GM12878 (cell line): ENCODE measurements around the gene CDC5L. TPM values are rescaled to one million over a fixed set of nuclear protein-coding genes. Genes with fewer than 3 reads are reported as not detected.

Source experiments
- ATAC-seq: fragments of 200-7000 bp; cut with Tn5 transposase; 3 replicates; pipeline ENCODE4 v1.9.1; 2020; ENCODE audit warnings: mild to moderate bottlenecking, moderate library complexity
- BruUV-seq: library from RNA; stranded (reverse); fragments of 400-500 nt; replicated peaks from 2 replicates; lab custom pipeline; 2021; lab: Mats Ljungman, UMichigan
- CTCF ChIA-PET: fragments of 300-600 bp; sonication (Branson Sonifier 250); formaldehyde crosslinking; extraction: SDS; loops from one replicate; lab custom pipeline; 2021; ENCODE audit warnings: inconsistent platforms; lab: Yijun Ruan, JAX
- POLR2A ChIA-PET: fragments of 350-600 bp; formaldehyde crosslinking; extraction: SDS; loops from one replicate; lab custom pipeline; 2021; ENCODE audit warnings: inconsistent platforms; lab: Charles Lee
- RAD21 ChIA-PET: fragments of 300-600 bp; sonication (Branson Sonifier 250); formaldehyde crosslinking; loops from one replicate; lab custom pipeline; 2023; ENCODE audit warnings: antibody characterized with exemption; ENCODE audit not compliant: unreplicated experiment; lab: Charles Lee
- SMC1A ChIA-PET: fragments of 300-600 bp; sonication (Branson Sonifier 250); formaldehyde crosslinking; loops from one replicate; lab custom pipeline; 2023; ENCODE audit not compliant: unreplicated experiment, uncharacterized antibody; lab: Charles Lee
- DNase-seq: peaks from one replicate; pipeline ENCODE4 v3.0.0-alpha.2; 2011; ENCODE audit warnings: low read depth, low spot score
- FAIRE-seq: peaks from 3 replicates; lab custom pipeline; 2011; peaks lifted over from hg19 to GRCh38; lab: Jason Lieb, UNC
- H2AFZ ChIP-seq: 2 replicates; pipeline ENCODE4 v1.6.0; 2011; ENCODE audit warnings: low read depth, low read length, control low read depth; ENCODE audit not compliant: control insufficient read depth
- H3K27ac ChIP-seq: 2 replicates; pipeline ENCODE4 v1.5.1; 2011; ENCODE audit warnings: control low read depth; ENCODE audit not compliant: control insufficient read depth, insufficient read depth
- H3K27me3 ChIP-seq, 2 experiments: replicated peaks in 1 of 2; 2 replicates each; pipeline versions ENCODE4 v1.6.0 to v1.6.1; 2011; ENCODE audit warnings: low read length in 1 of 2; ENCODE audit not compliant: control insufficient read depth in 2 of 2, insufficient read depth in 2 of 2
- H3K36me3 ChIP-seq, 2 experiments: 2 replicates each; pipeline ENCODE4 v1.5.1; 2011; ENCODE audit warnings: low read length in 1 of 2; ENCODE audit not compliant: control insufficient read depth in 2 of 2, insufficient read depth in 2 of 2
- H3K4me1 ChIP-seq: 2 replicates; pipeline ENCODE4 v1.6.1; 2011; ENCODE audit warnings: mild to moderate bottlenecking, low read length, moderate library complexity, mixed read lengths; ENCODE audit not compliant: control insufficient read depth, insufficient read depth
- H3K4me2 ChIP-seq: 2 replicates; pipeline ENCODE4 v1.6.0; 2011; ENCODE audit warnings: control low read depth; ENCODE audit not compliant: control insufficient read depth, insufficient read depth
- H3K4me3 ChIP-seq: fragments of 200-600 bp; sonication (generic); 2 replicates; pipeline ENCODE4 v1.5.1; 2016
- H3K79me2 ChIP-seq: 2 replicates; pipeline ENCODE4 v1.6.0; 2011; ENCODE audit warnings: low read length; ENCODE audit not compliant: control insufficient read depth, insufficient read depth
- H3K9ac ChIP-seq: 2 replicates; pipeline ENCODE4 v1.8.0; 2011; ENCODE audit warnings: low read length, control low read depth, mixed read lengths; ENCODE audit not compliant: control insufficient read depth, insufficient read depth
- H3K9me3 ChIP-seq: replicated peaks from 3 replicates; pipeline ENCODE4 v1.5.1; 2011; ENCODE audit warnings: mild to moderate bottlenecking, low read length; ENCODE audit not compliant: control insufficient read depth, insufficient read depth
- H4K20me1 ChIP-seq: 2 replicates; pipeline ENCODE4 v1.6.0; 2011; ENCODE audit not compliant: control insufficient read depth, insufficient read depth
- ATF7 ChIP-seq: fragments of 450-650 bp; IDR thresholded peaks from 2 replicates; pipeline ENCODE4 v1.6.1; 2016; ENCODE audit warnings: low read depth, mild to moderate bottlenecking
- CHD1 ChIP-seq: IDR thresholded peaks from 2 replicates; pipeline ENCODE4 v1.6.1; 2012; ENCODE audit warnings: low read depth, low read length, improper control_type of control experiment
- CTCF ChIP-seq, 3 experiments: IDR thresholded peaks in 2 of 3; conservative IDR thresholded peaks in 1 of 3; 2 replicates each; pipeline ENCODE4 v1.5.1; 2011; ENCODE audit warnings: low read depth in 3 of 3, low read length in 3 of 3, mild to moderate bottlenecking in 3 of 3, control low read depth in 2 of 3, moderate library complexity in 2 of 3, inconsistent platforms in 1 of 3, mixed read lengths in 1 of 3; ENCODE audit not compliant: control insufficient read depth in 2 of 3, insufficient read depth in 1 of 3; ENCODE audit errors: extremely low read depth in 1 of 3
- ELK1 ChIP-seq: IDR thresholded peaks from 2 replicates; pipeline ENCODE4 v1.6.1; 2012; ENCODE audit warnings: low read depth, low read length, improper control_type of control experiment
- ESRRA ChIP-seq: IDR thresholded peaks from 2 replicates; pipeline ENCODE4 v1.6.1; 2012; ENCODE audit warnings: mild to moderate bottlenecking, low read length, improper control_type of control experiment
- FOXM1 ChIP-seq: IDR thresholded peaks from 2 replicates; pipeline ENCODE4 v1.6.1; 2012; ENCODE audit warnings: low read depth, mild to moderate bottlenecking, inconsistent platforms, low read length, moderate library complexity
- NR2F1 ChIP-seq: fragments of 450-650 bp; conservative IDR thresholded peaks from 2 replicates; pipeline ENCODE4 v1.6.1; 2017; ENCODE audit warnings: mild to moderate bottlenecking
- RAD21 ChIP-seq: IDR thresholded peaks from 2 replicates; pipeline ENCODE4 v1.6.1; 2011; ENCODE audit warnings: mild to moderate bottlenecking, low read depth, low read length, moderate library complexity; ENCODE audit not compliant: insufficient read depth
- SMC3 ChIP-seq: IDR thresholded peaks from 2 replicates; pipeline ENCODE4 v1.6.1; 2011; ENCODE audit warnings: low read length, improper control_type of control experiment, borderline replicate concordance
- YY1 ChIP-seq: IDR thresholded peaks from 2 replicates; pipeline ENCODE4 v1.6.1; 2011; ENCODE audit warnings: low read depth, mild to moderate bottlenecking, low read length
- ZNF687 ChIP-seq: fragments of 450-650 bp; IDR thresholded peaks from 2 replicates; pipeline ENCODE4 v1.6.1; 2017; ENCODE audit warnings: mild to moderate bottlenecking, moderate library complexity
- WGBS: methylation state at CpG from one replicate; pipeline ENCODE4 v1.1.6; 2016; ENCODE audit warnings: low lambda C conversion rate; ENCODE audit not compliant: insufficient replicate concordance, insufficient coverage; ENCODE audit errors: missing lambda C conversion rate; 5-methylcytosine and 5-hydroxymethylcytosine counted together
- in situ Hi-C: fragments of 300-500 bp; cut with MboI; formaldehyde crosslinking; loops from 9 replicates; pipeline ENCODE4 v1.14.3; 2018; ENCODE audit warnings: mixed read lengths
- intact Hi-C: fragments of 100-400 bp; cut with micrococcal nuclease; formaldehyde crosslinking; loops from one replicate; pipeline ENCODE4 v1.14.2; 2022; ENCODE audit not compliant: unreplicated experiment
- polyA plus RNA-seq, 11 experiments: library from polyadenylated mRNA; depleted of rRNA in 4 of 11; unstranded in 6 of 11; stranded (reverse) in 5 of 11; fragments of >200 nt; fragmentation: Nextera tagmentation in 4 of 11; fragmentation: Illumina TruSeq in 1 of 11; extraction: Ambion mirVana in 4 of 11; extraction: Trizol in 1 of 11; gene quantifications; 1 replicate in 1 of 11; 2 replicates in 10 of 11; pipeline versions ENCODE4 v1.2.1 to v1.2.3, GENCODE V29; 2011 to 2016; ENCODE audit warnings: inconsistent platforms in 2 of 11, missing spikeins in 2 of 11, low read depth in 1 of 11
- total RNA-seq, 4 experiments: library from RNA; depleted of rRNA in 3 of 4; stranded (reverse); fragments of >200 nt in 3 of 4; fragmentation: Illumina TruSeq in 1 of 4; extraction: Trizol in 1 of 4; gene quantifications; 2 replicates each; pipeline versions ENCODE4 v1.2.1 to v1.2.3, GENCODE V29; 2013 to 2021

CDC5L gene
- total and polyA plus RNA-seq, 10 of the 15 experiments (the other 5 are each of a cell fraction or from before 2014, with no cell fraction given) = 13.2 to 29.4 (median 18.8) TPM

GRCh38 chr6:44338228-44339122, 49.0 kb upstream of the CDC5L start:
- SMC1A ChIA-PET = interaction anchor here (1.0 to 5.5 kb wide), 10 partner anchors 18 to 242 kb away, joined by 3 to 79 read pairs (median 4); partner anchors contain the start of gene TMEM151B
- H3K9me3 ChIP-seq = no peaks in the 10 kb centered on the region
- H3K4me1 ChIP-seq = no peaks in the 10 kb centered on the region
- ATAC-seq = peak; percentile 96
- RAD21 ChIA-PET = interaction anchor here (1.4 to 3.8 kb wide), 5 partner anchors 14 to 242 kb away, joined by 3 to 36 read pairs (median 4); partner anchors contain the start of gene TMEM151B
- FAIRE-seq = peak; percentile 90
- in situ Hi-C loops (loop anchor here (5.0 kb wide), 1 partner anchor 71 kb away; the partner anchor contains the start of gene NFKBIE), intact Hi-C loops (loop anchor here (1.0 to 5.0 kb wide), 4 partner anchors 70 to 242 kb away; no protein-coding TSS in a partner anchor)
- H3K4me2 ChIP-seq = no peak overlapping the region
- H3K27ac ChIP-seq = no peak overlapping the region
- BruUV-seq = no TSS peak
- H2AFZ ChIP-seq = no peak overlapping the region
- CTCF ChIA-PET = interaction anchor here (0.7 to 10.4 kb wide), 26 partner anchors 8 to 673 kb away, joined by 3 to 163 read pairs (median 4); partner anchors contain the start of genes AARS2, NFKBIE and TMEM151B
- peak; percentile 34 for DNase-seq
- POLR2A ChIA-PET = no interaction called here
- no peaks in the 10 kb centered on the region for H4K20me1 ChIP-seq
- H3K79me2 ChIP-seq = no peaks in the 10 kb centered on the region
- no peak overlapping the region for H3K9ac ChIP-seq
- TF ChIP-seq CHD1 = no peak
- peak; percentile 65 for TF ChIP-seq YY1
- peak; percentile 74 for TF ChIP-seq SMC3
- TF ChIP-seq FOXM1 = 0 out of 2 replicates have a peak, but pooled peaks have one; percentile 17
- TF ChIP-seq ESRRA = peak; percentile 96
- peak; percentile 96 for TF ChIP-seq RAD21
- peak; percentile 45 for TF ChIP-seq ATF7
- TF ChIP-seq ELK1 = no peak
- TF ChIP-seq NR2F1 = peak; percentile 77
- TF ChIP-seq CTCF (IDR thresholded peaks at IDR 0.05 in 2 of 3, conservative IDR thresholded peaks at IDR 0.05 in 1 of 3; ENCODE audit: control insufficient read depth in 2 of 3, extremely low read depth in 1 of 3, insufficient read depth in 1 of 3, low read depth in 3 of 3, low read length in 3 of 3) = peak; percentile 71 to 92 (median 82); a peak in 5 of 6 replicates
- no peak for TF ChIP-seq ZNF687
- WGBS = 0% methylated on average over 11 of the region's 11 CpGs
- no peak overlapping the region for H3K4me3 ChIP-seq
- H3K36me3 ChIP-seq = no peaks in the 10 kb centered on the region
- peaks cover 2 to 4% of the 10 kb centered on the region in 2 experiments; a peak in 3 of 4 replicates for H3K27me3 ChIP-seq
